ENCODE measurements around the gene DDRGK1. TPM values are rescaled to one million over a fixed set of nuclear protein-coding genes. Genes with fewer than 3 reads are reported as not detected.

Gene DDRGK1
- total RNA-seq = 22.2 and 44.0 TPM in 2 replicates

- peak; percentile 77 to 86 for DNase-seq (ENCODE audit: low read depth in 2 of 2)
Observed at GRCh38 chr20:3204124-3204794, at the start of gene DDRGK1. DDRGK1 (minus strand) TSS chr20:3204682; CDS start chr20:3204627, 55 bp downstream.

- peak in 1 of 2 donors; percentile 15 for DNase-seq (ENCODE audit: low read depth in 2 of 2)
Observed at GRCh38 chr20:3251806-3252205, 47.3 kb upstream of the DDRGK1 start.

GRCh38 chr20:3250091-3250504 is 45.6 kb upstream of the DDRGK1 start:
- DNase-seq (ENCODE audit: low read depth in 2 of 2) = peak; percentile 35 to 45

- DNase-seq (ENCODE audit: low read depth in 2 of 2) = no peak
Observed at GRCh38 chr20:3248993-3249347, 44.5 kb upstream of the DDRGK1 start.

- DNase-seq (ENCODE audit: low read depth in 2 of 2) = peak; percentile 35 to 54
Observed at GRCh38 chr20:3248167-3248992, 43.9 kb upstream of the DDRGK1 start.

- no peak for DNase-seq (ENCODE audit: low read depth in 2 of 2)
Observed at GRCh38 chr20:3247638-3248037, 43.2 kb upstream of the DDRGK1 start.

GRCh38 chr20:3246682-3247081 is 42.2 kb upstream of the DDRGK1 start:
- DNase-seq (ENCODE audit: low read depth in 2 of 2) = no peak

GRCh38 chr20:3245711-3246110 is 41.2 kb upstream of the DDRGK1 start:
- no peak for DNase-seq (ENCODE audit: low read depth in 2 of 2)

- no peak for DNase-seq (ENCODE audit: low read depth in 2 of 2)
Observed at GRCh38 chr20:3245156-3245555, 40.7 kb upstream of the DDRGK1 start.

GRCh38 chr20:3244613-3245012 is 40.1 kb upstream of the DDRGK1 start:
- DNase-seq (ENCODE audit: low read depth in 2 of 2) = no peak

GRCh38 chr20:3243718-3244358 is 39.4 kb upstream of the DDRGK1 start:
- peak in 1 of 2 donors; percentile 21 for DNase-seq (ENCODE audit: low read depth in 2 of 2)

- no peak for DNase-seq (ENCODE audit: low read depth in 2 of 2)
Observed at GRCh38 chr20:3242172-3242692, 37.8 kb upstream of the DDRGK1 start.

- DNase-seq (ENCODE audit: low read depth in 2 of 2) = no peak
Observed at GRCh38 chr20:3240776-3241363, 36.4 kb upstream of the DDRGK1 start.

GRCh38 chr20:3239867-3240775 is 35.6 kb upstream of the DDRGK1 start:
- peak; percentile 50 to 51 for DNase-seq (ENCODE audit: low read depth in 2 of 2)

GRCh38 chr20:3239026-3239866 is 34.8 kb upstream of the DDRGK1 start, which contains the start of gene SLC4A11:
SLC4A11 (minus strand) TSS chr20:3239190; CDS start chr20:3239137, 53 bp downstream.
- DNase-seq (ENCODE audit: low read depth in 2 of 2) = peak; percentile 68 to 81

GRCh38 chr20:3238616-3239025 is 34.1 kb upstream of the DDRGK1 start:
- DNase-seq (ENCODE audit: low read depth in 2 of 2) = peak; percentile 22 to 36

GRCh38 chr20:3237958-3238615 is 33.6 kb upstream of the DDRGK1 start:
- no peak for DNase-seq (ENCODE audit: low read depth in 2 of 2)

- no peak for DNase-seq (ENCODE audit: low read depth in 2 of 2)
Observed at GRCh38 chr20:3237011-3237957, 32.8 kb upstream of the DDRGK1 start.
